ENCODE measurements around the gene PDPN. TPM values are rescaled to one million over a fixed set of nuclear protein-coding genes. Genes with fewer than 3 reads are reported as not detected.
"Not testable (repeated sequence)": the region's sequence is repeated elsewhere in the genome, so short reads cannot be mapped to it uniquely, and the experiment has no call there.

PDPN gene
- total RNA-seq, 6 donors from 2014 or later = 9.4 to 56.5 (median 34.2) TPM

DNA sequence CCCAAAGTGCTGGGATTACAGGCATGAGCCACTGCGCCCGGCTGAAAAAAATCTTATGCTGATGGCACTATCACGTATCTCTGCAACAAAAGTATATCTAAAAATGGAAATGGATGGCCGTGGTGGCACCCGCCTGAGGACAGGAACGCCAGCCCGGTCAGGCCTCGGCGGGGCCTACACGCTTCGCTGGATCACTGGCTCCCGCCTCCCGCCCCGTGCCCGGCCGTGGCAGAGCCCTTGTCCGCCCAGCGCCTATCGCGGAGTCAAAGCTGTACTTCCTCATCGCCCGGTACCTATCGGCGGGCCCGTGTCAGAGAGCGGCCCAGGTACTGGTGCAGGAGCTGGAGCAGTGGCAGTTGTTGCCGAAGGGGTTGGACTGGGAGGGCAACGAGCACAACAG is 28.8 kb upstream of the PDPN start:
- Histone ChIP-seq H3K4me1 (no peaks in the 10 kb centered on the region), H3K27ac (no peak overlapping the region), H3K4me3 (no peak overlapping the region), H3K36me3 (no peaks in the 10 kb centered on the region), H3K27me3 (no peaks in the 10 kb centered on the region), H3K9me3 (no peaks in the 10 kb centered on the region)
- TF ChIP-seq POLR2AphosphoS5 (IDR thresholded peaks at IDR 0.05) (no peak), POLR2A (IDR thresholded peaks at IDR 0.05) (no peak), EP300 (IDR thresholded peaks at IDR 0.05) (no peak)
- WGBS, 2 donors = 95 to 96% methylated on average over 27 to 28 of the region's 28 CpGs
- no peak for ATAC-seq (ENCODE audit: low FRiP score in 2 of 2)
- peak in 1 of 2 donors; percentile 82 for DNase-seq

GRCh38 chr1:13556224-13556764 is 27.3 kb upstream of the PDPN start:
- TF ChIP-seq, protein P1, sequence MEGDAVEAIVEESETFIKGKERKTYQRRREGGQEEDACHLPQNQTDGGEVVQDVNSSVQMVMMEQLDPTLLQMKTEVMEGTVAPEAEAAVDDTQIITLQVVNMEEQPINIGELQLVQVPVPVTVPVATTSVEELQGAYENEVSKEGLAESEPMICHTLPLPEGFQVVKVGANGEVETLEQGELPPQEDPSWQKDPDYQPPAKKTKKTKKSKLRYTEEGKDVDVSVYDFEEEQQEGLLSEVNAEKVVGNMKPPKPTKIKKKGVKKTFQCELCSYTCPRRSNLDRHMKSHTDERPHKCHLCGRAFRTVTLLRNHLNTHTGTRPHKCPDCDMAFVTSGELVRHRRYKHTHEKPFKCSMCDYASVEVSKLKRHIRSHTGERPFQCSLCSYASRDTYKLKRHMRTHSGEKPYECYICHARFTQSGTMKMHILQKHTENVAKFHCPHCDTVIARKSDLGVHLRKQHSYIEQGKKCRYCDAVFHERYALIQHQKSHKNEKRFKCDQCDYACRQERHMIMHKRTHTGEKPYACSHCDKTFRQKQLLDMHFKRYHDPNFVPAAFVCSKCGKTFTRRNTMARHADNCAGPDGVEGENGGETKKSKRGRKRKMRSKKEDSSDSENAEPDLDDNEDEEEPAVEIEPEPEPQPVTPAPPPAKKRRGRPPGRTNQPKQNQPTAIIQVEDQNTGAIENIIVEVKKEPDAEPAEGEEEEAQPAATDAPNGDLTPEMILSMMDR (IDR thresholded peaks at IDR 0.05) = no peak
- no peak for TF ChIP-seq POLR2AphosphoS5 (IDR thresholded peaks at IDR 0.05)
- TF ChIP-seq EP300 (IDR thresholded peaks at IDR 0.05) = no peak
- no peak for TF ChIP-seq POLR2A (IDR thresholded peaks at IDR 0.05)
- no peak overlapping the region for H3K27ac ChIP-seq
- no peaks in the 10 kb centered on the region for H3K36me3 ChIP-seq
- no peaks in the 10 kb centered on the region for H3K4me1 ChIP-seq
- no peaks in the 10 kb centered on the region for H3K9me3 ChIP-seq
- H3K27me3 ChIP-seq = no peaks in the 10 kb centered on the region
- no peak overlapping the region for H3K4me3 ChIP-seq
- no peak for DNase-seq
- ATAC-seq (ENCODE audit: low FRiP score in 2 of 2) = no peak
- WGBS, 2 donors = 70 to 71% methylated on average over 6 of the region's 6 CpGs

GRCh38 chr1:13560541-13560940 is 23.1 kb upstream of the PDPN start:
- Histone ChIP-seq H3K36me3 (no peaks in the 10 kb centered on the region), H3K4me3 (no peak overlapping the region), H3K9me3 (no peaks in the 10 kb centered on the region), H3K27ac (no peak overlapping the region), H3K4me1 (peaks cover 0 to 2% (median 0%) of the 10 kb centered on the region in 4 donors), H3K27me3 (no peaks in the 10 kb centered on the region)
- no peak for TF ChIP-seq POLR2AphosphoS5 (IDR thresholded peaks at IDR 0.05)
- no peak for TF ChIP-seq EP300 (IDR thresholded peaks at IDR 0.05)
- TF ChIP-seq, protein P1 (IDR thresholded peaks at IDR 0.05) = no peak
- TF ChIP-seq POLR2A (IDR thresholded peaks at IDR 0.05) = no peak
- WGBS, 2 donors = 76 to 87% methylated on average over 6 of the region's 6 CpGs
- DNase-seq (no peak), ATAC-seq (ENCODE audit: low FRiP score in 2 of 2) (no peak)

- 94 to 95% methylated on average over 11 of the region's 11 CpGs for WGBS, 2 donors
- not testable (repeated sequence) for H3K4me1 ChIP-seq; H3K27me3 ChIP-seq; H3K27ac ChIP-seq; H3K9me3 ChIP-seq; H3K36me3 ChIP-seq; H3K4me3 ChIP-seq; DNase-seq; ATAC-seq (ENCODE audit: low FRiP score in 2 of 2)
Measured at GRCh38 chr1:13562981-13563380, 20.7 kb upstream of the PDPN start.

DNA sequence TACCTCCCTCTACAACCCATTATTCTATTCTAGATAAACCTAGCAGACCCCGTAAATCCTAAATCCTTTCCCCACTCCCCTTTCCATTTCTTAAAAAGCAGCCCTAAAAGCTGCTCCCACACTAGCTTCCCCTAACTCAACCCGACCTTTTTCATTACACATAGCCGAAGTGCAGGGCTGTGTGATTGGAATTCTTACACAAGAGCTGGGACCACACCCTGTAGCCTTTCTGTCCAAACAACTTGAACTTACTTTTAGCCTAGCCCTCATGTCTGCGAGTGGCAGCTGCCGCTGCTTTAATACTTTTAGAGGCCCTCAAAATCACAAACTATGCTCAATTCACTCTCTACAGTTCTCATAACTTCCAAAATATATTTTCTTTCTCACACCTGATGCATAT is 19.6 kb upstream of the PDPN start:
- Histone ChIP-seq H3K4me1 (peaks cover 0 to 2% (median 0%) of the 10 kb centered on the region in 4 donors), H3K27ac (peak overlapping the region in 2 of 4 donors; percentile 17 to 20), H3K27me3 (no peaks in the 10 kb centered on the region), H3K36me3 (no peaks in the 10 kb centered on the region), H3K4me3 (no peak overlapping the region), H3K9me3 (no peaks in the 10 kb centered on the region)
- DNase-seq (peak in 1 of 2 donors; percentile 66), ATAC-seq (ENCODE audit: low FRiP score in 2 of 2) (no peak)
- TF ChIP-seq POLR2AphosphoS5 (IDR thresholded peaks at IDR 0.05) (no peak), EP300 (IDR thresholded peaks at IDR 0.05) (no peak), POLR2A (IDR thresholded peaks at IDR 0.05) (no peak)
- TF ChIP-seq, protein P1 (IDR thresholded peaks at IDR 0.05) = no peak
- WGBS, 2 donors = 57 to 67% methylated on average over 5 of the region's 5 CpGs

DNA sequence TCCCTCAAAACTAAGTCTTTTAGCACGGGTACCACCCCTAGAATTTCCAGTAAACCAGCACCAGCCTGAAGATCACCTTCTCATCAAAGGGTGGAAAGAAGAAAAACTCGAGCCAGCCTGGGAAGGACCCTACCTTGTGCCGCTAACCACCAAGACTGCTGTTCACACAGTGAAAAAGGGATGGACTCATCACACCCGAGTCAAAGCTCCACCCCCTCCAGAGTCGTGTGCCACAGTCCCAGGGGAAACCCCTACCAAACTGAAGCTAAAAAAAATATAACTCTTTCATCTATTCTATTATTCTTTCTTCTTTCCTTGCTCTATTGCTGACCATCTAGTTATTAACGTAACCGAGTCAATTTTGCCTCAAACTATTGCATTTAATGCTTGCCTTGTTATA is 13.2 kb upstream of the PDPN start:
- H3K4me1 ChIP-seq; DNase-seq; H3K4me3 ChIP-seq; ATAC-seq (ENCODE audit: low FRiP score in 2 of 2); H3K9me3 ChIP-seq; H3K36me3 ChIP-seq; H3K27me3 ChIP-seq; H3K27ac ChIP-seq: not testable (repeated sequence)
- WGBS, 2 donors = 61 to 68% methylated on average over 7 of the region's 7 CpGs

Data from upper lobe of left lung (tissue), 6 donors.